ENCODE results near the gene CTRB1.

The CTRB1 gene

GRCh38 chr16:75261590-75262078 is 42.8 kb downstream of the CTRB1 start:
- no peak overlapping the region for H3K4me3 ChIP-seq (ENCODE audit: low read depth, low read length)
- TF ChIP-seq, protein P1, sequence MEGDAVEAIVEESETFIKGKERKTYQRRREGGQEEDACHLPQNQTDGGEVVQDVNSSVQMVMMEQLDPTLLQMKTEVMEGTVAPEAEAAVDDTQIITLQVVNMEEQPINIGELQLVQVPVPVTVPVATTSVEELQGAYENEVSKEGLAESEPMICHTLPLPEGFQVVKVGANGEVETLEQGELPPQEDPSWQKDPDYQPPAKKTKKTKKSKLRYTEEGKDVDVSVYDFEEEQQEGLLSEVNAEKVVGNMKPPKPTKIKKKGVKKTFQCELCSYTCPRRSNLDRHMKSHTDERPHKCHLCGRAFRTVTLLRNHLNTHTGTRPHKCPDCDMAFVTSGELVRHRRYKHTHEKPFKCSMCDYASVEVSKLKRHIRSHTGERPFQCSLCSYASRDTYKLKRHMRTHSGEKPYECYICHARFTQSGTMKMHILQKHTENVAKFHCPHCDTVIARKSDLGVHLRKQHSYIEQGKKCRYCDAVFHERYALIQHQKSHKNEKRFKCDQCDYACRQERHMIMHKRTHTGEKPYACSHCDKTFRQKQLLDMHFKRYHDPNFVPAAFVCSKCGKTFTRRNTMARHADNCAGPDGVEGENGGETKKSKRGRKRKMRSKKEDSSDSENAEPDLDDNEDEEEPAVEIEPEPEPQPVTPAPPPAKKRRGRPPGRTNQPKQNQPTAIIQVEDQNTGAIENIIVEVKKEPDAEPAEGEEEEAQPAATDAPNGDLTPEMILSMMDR (IDR thresholded peaks at IDR 0.05; ENCODE audit: low read depth, low read length) = no peak
- in situ Hi-C loops (cut with HindIII; ENCODE audit: low sequenced_read_pairs) = no loop called here
- no peak for DNase-seq (ENCODE audit: low read depth, low spot score)

- TF ChIP-seq, protein P1 (IDR thresholded peaks at IDR 0.05; ENCODE audit: low read depth, low read length) = no peak
- DNase-seq (ENCODE audit: low read depth, low spot score) = no peak
- no peak overlapping the region for H3K4me3 ChIP-seq (ENCODE audit: low read depth, low read length)
- in situ Hi-C loops (cut with HindIII; ENCODE audit: low sequenced_read_pairs) = no loop called here
These were observed 43.5 kb downstream of the CTRB1 start for GRCh38 chr16:75262104-75262799.

- TF ChIP-seq, protein P1 (IDR thresholded peaks at IDR 0.05; ENCODE audit: low read depth, low read length) = no peak
- H3K4me3 ChIP-seq (ENCODE audit: low read depth, low read length) = no peak overlapping the region
- in situ Hi-C loops (cut with HindIII; ENCODE audit: low sequenced_read_pairs) = no loop called here
- no peak for DNase-seq (ENCODE audit: low read depth, low spot score)
These were observed 44.0 kb downstream of the CTRB1 start for GRCh38 chr16:75262800-75263127.

DNA sequence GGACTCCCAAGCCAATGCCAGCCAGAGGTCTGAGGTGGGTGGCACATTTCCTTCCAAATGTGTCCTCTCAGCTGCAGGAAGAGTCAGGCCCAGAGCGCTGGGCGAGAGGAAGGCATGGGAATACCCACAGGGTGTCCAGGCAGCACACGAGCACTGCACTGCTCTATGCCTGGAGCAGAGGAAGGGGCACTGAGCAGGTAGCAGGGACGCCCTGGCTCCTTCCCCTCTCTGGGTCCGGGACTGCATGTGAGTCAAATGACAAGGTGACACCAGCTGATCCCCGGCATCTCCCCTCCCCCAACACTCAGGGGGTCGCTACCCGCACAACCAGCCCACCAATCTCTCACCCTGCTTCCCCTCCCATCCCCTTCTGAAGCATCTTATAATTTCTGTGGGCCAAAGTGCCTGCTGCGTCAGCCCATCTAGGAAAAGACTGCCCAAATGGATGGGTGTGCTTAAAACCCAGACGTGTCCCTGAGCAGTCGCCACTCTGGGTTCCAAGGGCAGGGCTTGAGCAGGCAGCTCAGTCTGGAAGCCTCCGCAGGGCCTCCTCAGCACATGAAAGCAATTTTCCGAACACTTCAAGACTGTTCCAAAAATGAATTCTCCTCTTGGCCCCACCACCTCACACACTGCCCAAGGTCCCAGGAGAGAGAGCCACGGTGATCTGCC is 44.6 kb downstream of the CTRB1 start:
- TF ChIP-seq, protein P1 (IDR thresholded peaks at IDR 0.05; ENCODE audit: low read depth, low read length) = no peak
- in situ Hi-C loops (cut with HindIII; ENCODE audit: low sequenced_read_pairs) = no loop called here
- H3K4me3 ChIP-seq (ENCODE audit: low read depth, low read length) = peak overlapping the region; percentile 95
- no peak for DNase-seq (ENCODE audit: low read depth, low spot score)

- in situ Hi-C loops (cut with HindIII; ENCODE audit: low sequenced_read_pairs) = no loop called here
- peak overlapping the region; percentile 95 for H3K4me3 ChIP-seq (ENCODE audit: low read depth, low read length)
- TF ChIP-seq, protein P1 (IDR thresholded peaks at IDR 0.05; ENCODE audit: low read depth, low read length) = no peak
- no peak for DNase-seq (ENCODE audit: low read depth, low spot score)
These were observed 45.2 kb downstream of the CTRB1 start for GRCh38 chr16:75263963-75264445.

DNA sequence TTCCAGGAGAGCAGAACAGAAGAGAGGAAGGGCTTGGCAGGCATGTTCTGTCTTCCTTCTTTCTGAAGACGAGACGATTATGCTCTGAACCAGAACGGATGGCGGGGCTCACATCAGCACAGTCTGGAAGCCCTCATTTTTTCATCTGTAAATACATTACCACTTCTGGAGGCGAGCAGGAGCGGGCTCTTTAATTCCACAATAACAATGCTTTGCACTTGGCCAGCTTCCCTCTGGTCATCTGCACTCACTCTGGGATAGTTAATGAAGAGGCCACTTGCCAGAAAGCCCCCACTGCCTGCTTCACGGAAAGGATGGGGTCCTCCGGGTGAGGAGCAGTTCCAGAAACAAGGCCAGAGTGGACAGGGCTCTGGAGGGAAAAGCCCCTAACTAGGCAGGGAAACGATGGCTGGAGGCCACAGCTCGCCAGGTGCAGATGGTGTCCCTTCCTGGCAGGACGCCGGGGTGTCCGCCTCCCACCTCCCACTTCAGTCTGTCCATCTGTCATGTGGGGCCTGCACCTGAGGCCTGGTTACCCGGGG is 45.7 kb downstream of the CTRB1 start:
- TF ChIP-seq, protein P1 (IDR thresholded peaks at IDR 0.05; ENCODE audit: low read depth, low read length) = no peak
- peak; percentile 46 for DNase-seq (ENCODE audit: low read depth, low spot score)

More for the DNA sequence above, 45.7 kb downstream of the CTRB1 start:
- in situ Hi-C loops (cut with HindIII; ENCODE audit: low sequenced_read_pairs) = no loop called here
- peak overlapping the region; percentile 95 for H3K4me3 ChIP-seq (ENCODE audit: low read depth, low read length)

Data from astrocyte of the spinal cord (primary cell).